Activated CD4-positive, alpha-beta T cell treated with anti-CD3 and anti-CD28 coated beads for 1 hour (primary cell): ENCODE results near the gene C2orf76.
"Not testable (repeated sequence)": the region's sequence is repeated elsewhere in the genome, so short reads cannot be mapped to it uniquely, and the experiment has no call there.

ENCODE experiments used
- DNase-seq: peaks from one replicate; pipeline ENCODE4 v3.0.0-alpha.2; 2020

The C2orf76 gene

GRCh38 chr2:119377294-119377992 lies 10.8 kb upstream of the C2orf76 start:
- no peak for DNase-seq

GRCh38 chr2:119376810-119377209 lies 10.2 kb upstream of the C2orf76 start:
- no peak for DNase-seq

GRCh38 chr2:119376406-119376805 lies 9.8 kb upstream of the C2orf76 start:
- DNase-seq: not testable (repeated sequence)

- DNase-seq: not testable (repeated sequence)
These were observed 7.5 kb upstream of the C2orf76 start for GRCh38 chr2:119373907-119374745.

GRCh38 chr2:119372778-119373568 lies 6.3 kb upstream of the C2orf76 start:
- DNase-seq: no peak

GRCh38 chr2:119371111-119371510 lies 4.5 kb upstream of the C2orf76 start:
- no peak for DNase-seq

GRCh38 chr2:119369845-119370244 lies 3.2 kb upstream of the C2orf76 start:
- DNase-seq: no peak

GRCh38 chr2:119367472-119368099 lies 952 bp upstream of the C2orf76 start:
- peak; percentile 19 for DNase-seq

- DNase-seq: no peak
These were observed 429 bp downstream of the C2orf76 start for GRCh38 chr2:119366161-119366648.

GRCh38 chr2:119365436-119365835 lies 1.2 kb downstream of the C2orf76 start:
- DNase-seq: no peak

GRCh38 chr2:119364798-119365197 lies 1.8 kb downstream of the C2orf76 start:
- no peak for DNase-seq

GRCh38 chr2:119360423-119360966 lies 6.1 kb downstream of the C2orf76 start:
- no peak for DNase-seq

GRCh38 chr2:119359774-119360173 lies 6.9 kb downstream of the C2orf76 start:
- no peak for DNase-seq

- no peak for DNase-seq
These were observed 11.8 kb downstream of the C2orf76 start for GRCh38 chr2:119354860-119355259.

- DNase-seq: no peak
These were observed 14.3 kb downstream of the C2orf76 start for GRCh38 chr2:119352357-119352756.

GRCh38 chr2:119350311-119350998 lies 16.2 kb downstream of the C2orf76 start:
- no peak for DNase-seq

- DNase-seq: no peak
These were observed 17.3 kb downstream of the C2orf76 start for GRCh38 chr2:119349289-119349688.

GRCh38 chr2:119341684-119342083 lies 24.9 kb downstream of the C2orf76 start:
- DNase-seq: no peak

GRCh38 chr2:119339562-119339923 lies 27.1 kb downstream of the C2orf76 start:
- no peak for DNase-seq

- peak; percentile 8 for DNase-seq
These were observed 27.6 kb downstream of the C2orf76 start for GRCh38 chr2:119338826-119339561.

GRCh38 chr2:119338272-119338671 lies 28.4 kb downstream of the C2orf76 start:
- DNase-seq: no peak
